Activated CD4-positive, alpha-beta T cell treated with anti-CD3 and anti-CD28 coated beads for 36 hours (primary cell): ENCODE data around the gene CYP4F8. TPM values are rescaled to one million over a fixed set of nuclear protein-coding genes. Genes with fewer than 3 reads are reported as not detected.

Experiments used
- ATAC-seq: fragments of 200-7000 bp; cut with Tn5 transposase; one replicate; pipeline ENCODE4 v1.10.0; 2021; ENCODE audit warnings: mild to moderate bottlenecking, moderate library complexity
- CTCF ChIA-PET: fragments of 350-600 bp; sonication (Branson Sonifier 250); formaldehyde crosslinking; loops from one replicate; lab custom pipeline; 2021; ENCODE audit warnings: antibody characterized with exemption; lab: Charles Lee
- POLR2A ChIA-PET: fragments of 350-600 bp; sonication (Branson Sonifier 250); formaldehyde crosslinking; loops from one replicate; lab custom pipeline; 2021; ENCODE audit warnings: antibody characterized with exemption, inconsistent platforms; lab: Charles Lee
- DNase-seq: peaks from one replicate; pipeline ENCODE4 v3.0.0-alpha.2; 2020
- H3K27ac Mint-ChIP-seq: one replicate; pipeline ENCODE4 v1.8.0; 2021; ENCODE audit warnings: mixed read lengths
- H3K27me3 Mint-ChIP-seq: one replicate; pipeline ENCODE4 v1.8.0; 2021; ENCODE audit warnings: mixed read lengths
- H3K36me3 Mint-ChIP-seq: one replicate; pipeline ENCODE4 v1.8.0; 2021; ENCODE audit warnings: low read depth, mixed read lengths
- H3K4me1 Mint-ChIP-seq: one replicate; pipeline ENCODE4 v1.8.0; 2021; ENCODE audit warnings: mixed read lengths
- H3K4me3 Mint-ChIP-seq: one replicate; pipeline ENCODE4 v1.8.0; 2021; ENCODE audit warnings: mild to moderate bottlenecking, moderate library complexity, mixed read lengths
- H3K9me3 Mint-ChIP-seq: one replicate; pipeline ENCODE4 v1.8.0; 2021; ENCODE audit warnings: low read depth, mixed read lengths
- intact Hi-C, 2 experiments: fragments of 100-400 bp; cut with DNase I in 1 of 2; cut with micrococcal nuclease in 1 of 2; formaldehyde crosslinking; loops; one replicate each; pipeline versions ENCODE4 v1.14.2 to v1.15.1; 2022 to 2024; cut with DNase I, micrococcal nuclease
- total RNA-seq, 2 experiments: library from RNA; stranded (reverse); gene quantifications; one replicate each; pipeline ENCODE4 v1.2.3, GENCODE V29; 2021

Gene CYP4F8
- total RNA-seq, 2 experiments from 2014 or later, result not detected

- Mint-ChIP-seq H3K4me1 (no peaks in the 10 kb centered on the region), H3K27ac (no peak overlapping the region), H3K27me3 (peaks cover 3% of the 10 kb centered on the region), H3K4me3 (no peak overlapping the region), H3K36me3 (no peaks in the 10 kb centered on the region), H3K9me3 (no peaks in the 10 kb centered on the region)
- POLR2A ChIA-PET, result no interaction called here
- intact Hi-C loops, result no loop called here
- ATAC-seq, result no peak
- CTCF ChIA-PET, result interaction anchor here (0.6 kb wide), 1 partner anchor 102 kb away, joined by 4 read pairs; no protein-coding TSS in a partner anchor
- no peak for DNase-seq
Observed at GRCh38 chr19:15616627-15617270, 1.7 kb downstream of the CYP4F8 start.

- ChIA-PET CTCF (no interaction called here), POLR2A (no interaction called here)
- Mint-ChIP-seq H3K9me3 (no peaks in the 10 kb centered on the region), H3K4me1 (no peaks in the 10 kb centered on the region), H3K36me3 (no peaks in the 10 kb centered on the region), H3K27me3 (peaks cover 7% of the 10 kb centered on the region), H3K27ac (no peak overlapping the region), H3K4me3 (no peak overlapping the region)
- DNase-seq, result no peak
- intact Hi-C loops, result no loop called here
- ATAC-seq, result no peak
Observed at GRCh38 chr19:15618321-15618720, 3.3 kb downstream of the CYP4F8 start.

- DNase-seq, result no peak
- intact Hi-C loops, result loop anchor here in 1 of 2 experiments (10.0 kb wide), 1 partner anchor 763 kb away; no protein-coding TSS in a partner anchor
Observed at GRCh38 chr19:15621801-15622200, 6.8 kb downstream of the CYP4F8 start.

GRCh38 chr19:15622991-15623390, 8.0 kb downstream of the CYP4F8 start:
- ChIA-PET CTCF (no interaction called here), POLR2A (no interaction called here)
- no peak for DNase-seq
- Mint-ChIP-seq H3K9me3 (no peaks in the 10 kb centered on the region), H3K4me1 (no peaks in the 10 kb centered on the region), H3K4me3 (no peak overlapping the region), H3K27me3 (peaks cover 15% of the 10 kb centered on the region), H3K36me3 (no peaks in the 10 kb centered on the region), H3K27ac (no peak overlapping the region)
- no peak for ATAC-seq
- intact Hi-C loops, result loop anchor here in 1 of 2 experiments (10.0 kb wide), 1 partner anchor 762 kb away; no protein-coding TSS in a partner anchor

More at GRCh38 chr19:15621801-15622200, 6.8 kb downstream of the CYP4F8 start:
- Mint-ChIP-seq H3K9me3 (no peaks in the 10 kb centered on the region), H3K27me3 (peaks cover 15% of the 10 kb centered on the region), H3K36me3 (no peaks in the 10 kb centered on the region), H3K27ac (no peak overlapping the region), H3K4me1 (no peaks in the 10 kb centered on the region), H3K4me3 (no peak overlapping the region)
- ChIA-PET CTCF (no interaction called here), POLR2A (no interaction called here)
- no peak for ATAC-seq

- Mint-ChIP-seq H3K4me1 (no peaks in the 10 kb centered on the region), H3K4me3 (no peak overlapping the region), H3K9me3 (no peaks in the 10 kb centered on the region), H3K36me3 (no peaks in the 10 kb centered on the region), H3K27me3 (peaks cover 15% of the 10 kb centered on the region), H3K27ac (no peak overlapping the region)
- ChIA-PET POLR2A (no interaction called here), CTCF (no interaction called here)
- no peak for ATAC-seq
- peak; percentile 32 for DNase-seq
- intact Hi-C loops, result loop anchor here in 1 of 2 experiments (10.0 kb wide), 1 partner anchor 761 kb away; no protein-coding TSS in a partner anchor
Observed at GRCh38 chr19:15623711-15624318, 8.8 kb downstream of the CYP4F8 start.

- no peak for ATAC-seq
- POLR2A ChIA-PET, result no interaction called here
- intact Hi-C loops, result loop anchor here (1.0 to 10.0 kb wide), 6 partner anchors 44 to 756 kb away; no protein-coding TSS in a partner anchor
- CTCF ChIA-PET, result interaction anchor here (0.5 to 0.6 kb wide), 2 partner anchors 421 to 731 kb away, joined by 3 to 4 read pairs; no protein-coding TSS in a partner anchor
- Mint-ChIP-seq H3K27me3 (peaks cover 7% of the 10 kb centered on the region), H3K27ac (no peak overlapping the region), H3K9me3 (no peaks in the 10 kb centered on the region), H3K4me1 (peaks cover 3% of the 10 kb centered on the region), H3K36me3 (no peaks in the 10 kb centered on the region), H3K4me3 (no peak overlapping the region)
- DNase-seq, result no peak
Observed at GRCh38 chr19:15628236-15629002, 13.4 kb downstream of the CYP4F8 start.

GRCh38 chr19:15629003-15629880, 14.2 kb downstream of the CYP4F8 start:
- Mint-ChIP-seq H3K27ac (no peak overlapping the region), H3K27me3 (peaks cover 4% of the 10 kb centered on the region), H3K4me1 (peaks cover 3% of the 10 kb centered on the region), H3K4me3 (no peak overlapping the region), H3K9me3 (no peaks in the 10 kb centered on the region), H3K36me3 (no peaks in the 10 kb centered on the region)
- CTCF ChIA-PET, result interaction anchor here (0.5 to 1.2 kb wide), 20 partner anchors 54 to 1714 kb away, joined by 3 to 5 read pairs (median 3); no protein-coding TSS in a partner anchor
- DNase-seq (peak; percentile 93), ATAC-seq (peak; percentile 95)
- intact Hi-C loops, result loop anchor here (1.0 to 10.0 kb wide), 6 partner anchors 45 to 756 kb away; no protein-coding TSS in a partner anchor
- POLR2A ChIA-PET, result no interaction called here

GRCh38 chr19:15631817-15632216, 16.8 kb downstream of the CYP4F8 start:
- CTCF ChIA-PET, result interaction anchor here (0.6 to 0.8 kb wide), 3 partner anchors 233 to 550 kb away, joined by 3 to 5 read pairs (median 4); no protein-coding TSS in a partner anchor
- DNase-seq, result peak; percentile 59
- Mint-ChIP-seq H3K4me3 (no peak overlapping the region), H3K27ac (no peak overlapping the region), H3K4me1 (peaks cover 3% of the 10 kb centered on the region), H3K27me3 (peaks cover 2% of the 10 kb centered on the region), H3K9me3 (no peaks in the 10 kb centered on the region), H3K36me3 (no peaks in the 10 kb centered on the region)
- intact Hi-C loops, result no loop called here
- POLR2A ChIA-PET, result no interaction called here
- ATAC-seq, result no peak

- H3K4me3 Mint-ChIP-seq, result no peak overlapping the region
- ATAC-seq (no peak), DNase-seq (no peak)
- no peak overlapping the region for H3K27ac Mint-ChIP-seq
- peaks cover 2% of the 10 kb centered on the region for H3K27me3 Mint-ChIP-seq
- ChIA-PET POLR2A (no interaction called here), CTCF (interaction anchor here (1.4 kb wide), 1 partner anchor 17 kb away, joined by 4 read pairs; no protein-coding TSS in a partner anchor)
- intact Hi-C loops, result no loop called here
- no peaks in the 10 kb centered on the region for H3K36me3 Mint-ChIP-seq
- H3K4me1 Mint-ChIP-seq, result peaks cover 3% of the 10 kb centered on the region
- H3K9me3 Mint-ChIP-seq, result no peaks in the 10 kb centered on the region
Observed at GRCh38 chr19:15633082-15633835, 18.2 kb downstream of the CYP4F8 start.

- intact Hi-C loops, result no loop called here
- no peaks in the 10 kb centered on the region for H3K36me3 Mint-ChIP-seq
- H3K4me3 Mint-ChIP-seq, result no peak overlapping the region
- peaks cover 3% of the 10 kb centered on the region for H3K4me1 Mint-ChIP-seq
- ATAC-seq, result no peak
- H3K27ac Mint-ChIP-seq, result no peak overlapping the region
- H3K9me3 Mint-ChIP-seq, result no peaks in the 10 kb centered on the region
- ChIA-PET POLR2A (no interaction called here), CTCF (no interaction called here)
- peaks cover 2% of the 10 kb centered on the region for H3K27me3 Mint-ChIP-seq
- no peak for DNase-seq
Observed at GRCh38 chr19:15634105-15634504, 19.1 kb downstream of the CYP4F8 start.
